Kidney capillary endothelial cell (primary cell): ENCODE data around the gene GTF3C1.
"Not testable (repeated sequence)": the region's sequence is repeated elsewhere in the genome, so short reads cannot be mapped to it uniquely, and the experiment has no call there.

ENCODE experiments used
- DNase-seq: peaks from one replicate; pipeline ENCODE4 v3.0.0-alpha.2; 2018; ENCODE audit warnings: low spot score

The GTF3C1 gene

GRCh38 chr16:27463741-27464591 is 85.7 kb downstream of the GTF3C1 start:
- DNase-seq = no peak

- DNase-seq = no peak
These were observed 86.6 kb downstream of the GTF3C1 start for GRCh38 chr16:27462846-27463682.

GRCh38 chr16:27462200-27462845 is 87.4 kb downstream of the GTF3C1 start:
- no peak for DNase-seq

- peak; percentile 68 for DNase-seq
These were observed 88.1 kb downstream of the GTF3C1 start for GRCh38 chr16:27461483-27462171.

- DNase-seq = no peak
These were observed 88.8 kb downstream of the GTF3C1 start for GRCh38 chr16:27460663-27461482.

- DNase-seq = no peak
These were observed 89.5 kb downstream of the GTF3C1 start for GRCh38 chr16:27460213-27460612.

- no peak for DNase-seq
These were observed 90.6 kb downstream of the GTF3C1 start for GRCh38 chr16:27458987-27459688.

GRCh38 chr16:27458258-27458657 is 91.5 kb downstream of the GTF3C1 start:
- DNase-seq = no peak

GRCh38 chr16:27457605-27457900 is 92.2 kb downstream of the GTF3C1 start:
- not testable (repeated sequence) for DNase-seq

- peak; percentile 90 for DNase-seq
These were observed 94.0 kb downstream of the GTF3C1 start for GRCh38 chr16:27455700-27456099.

GRCh38 chr16:27453494-27453825 is 96.3 kb downstream of the GTF3C1 start:
- DNase-seq = no peak

- DNase-seq = no peak
These were observed 96.9 kb downstream of the GTF3C1 start for GRCh38 chr16:27452569-27453493.

GRCh38 chr16:27450196-27450549 is 99.5 kb downstream of the GTF3C1 start:
- no peak for DNase-seq

GRCh38 chr16:27449434-27450195 is 100.1 kb downstream of the GTF3C1 start:
- DNase-seq = no peak

- DNase-seq = no peak
These were observed 100.9 kb downstream of the GTF3C1 start for GRCh38 chr16:27448532-27449433.

GRCh38 chr16:27447301-27447700 is 102.4 kb downstream of the GTF3C1 start:
- DNase-seq = no peak

GRCh38 chr16:27446721-27447120 is 103.0 kb downstream of the GTF3C1 start:
- no peak for DNase-seq
